DND-41 (cell line): Measurements from ENCODE around the gene L3MBTL4.

Experiments used
- EZH2 ChIP-seq: IDR thresholded peaks from 3 replicates; pipeline ENCODE4 v1.6.1; 2012; ENCODE audit warnings: borderline replicate concordance, low read depth, mild to moderate bottlenecking, moderate library complexity, low read length, inconsistent platforms; ENCODE audit not compliant: severe bottlenecking
- TF ChIP-seq, protein P1 (sequence below): IDR thresholded peaks from 2 replicates; pipeline ENCODE4 v1.5.1; 2012; ENCODE audit warnings: borderline replicate concordance, low read length, moderate library complexity, mild to moderate bottlenecking; ENCODE audit not compliant: poor library complexity, severe bottlenecking; ENCODE audit errors: extremely low read depth

DNA sequence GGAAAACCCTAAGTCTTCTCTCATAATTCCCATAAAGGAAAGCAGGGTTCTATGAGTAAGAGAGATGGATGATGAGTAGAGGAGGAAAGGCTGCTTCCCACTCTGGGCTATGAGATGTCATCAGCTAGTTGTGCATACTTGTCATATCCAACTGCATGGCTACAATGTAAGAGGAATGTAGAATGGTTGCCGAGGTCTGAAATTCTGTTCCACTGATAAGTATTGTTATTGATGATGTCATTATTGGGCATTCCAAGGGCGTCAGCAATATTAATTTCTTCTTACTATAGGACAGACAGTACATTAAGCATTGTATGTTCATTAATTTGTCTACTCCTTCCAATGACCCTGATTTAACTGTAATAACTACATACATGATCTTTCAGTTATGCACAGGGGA lies 88.1 kb downstream of the L3MBTL4 start:
- TF ChIP-seq, protein P1, sequence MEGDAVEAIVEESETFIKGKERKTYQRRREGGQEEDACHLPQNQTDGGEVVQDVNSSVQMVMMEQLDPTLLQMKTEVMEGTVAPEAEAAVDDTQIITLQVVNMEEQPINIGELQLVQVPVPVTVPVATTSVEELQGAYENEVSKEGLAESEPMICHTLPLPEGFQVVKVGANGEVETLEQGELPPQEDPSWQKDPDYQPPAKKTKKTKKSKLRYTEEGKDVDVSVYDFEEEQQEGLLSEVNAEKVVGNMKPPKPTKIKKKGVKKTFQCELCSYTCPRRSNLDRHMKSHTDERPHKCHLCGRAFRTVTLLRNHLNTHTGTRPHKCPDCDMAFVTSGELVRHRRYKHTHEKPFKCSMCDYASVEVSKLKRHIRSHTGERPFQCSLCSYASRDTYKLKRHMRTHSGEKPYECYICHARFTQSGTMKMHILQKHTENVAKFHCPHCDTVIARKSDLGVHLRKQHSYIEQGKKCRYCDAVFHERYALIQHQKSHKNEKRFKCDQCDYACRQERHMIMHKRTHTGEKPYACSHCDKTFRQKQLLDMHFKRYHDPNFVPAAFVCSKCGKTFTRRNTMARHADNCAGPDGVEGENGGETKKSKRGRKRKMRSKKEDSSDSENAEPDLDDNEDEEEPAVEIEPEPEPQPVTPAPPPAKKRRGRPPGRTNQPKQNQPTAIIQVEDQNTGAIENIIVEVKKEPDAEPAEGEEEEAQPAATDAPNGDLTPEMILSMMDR = no peak
- TF ChIP-seq EZH2 = no peak
